ENCODE measurements around the gene PSTK.

GRCh38 chr10:123027861-123028260 lies 47.7 kb downstream of the PSTK start:
- no peak for TF ChIP-seq CTCF (IDR thresholded peaks at IDR 0.05)
- TF ChIP-seq POLR2A (IDR thresholded peaks at IDR 0.05), result no peak
